Endothelial cell of umbilical vein (primary cell): ENCODE results near the gene APP.

Source experiments
- CTCF ChIP-seq, 2 donors: IDR thresholded peaks; 1 replicate in 1 of 2; 2 replicates in 1 of 2; pipeline ENCODE4 v1.5.1; 2011; ENCODE audit warnings: low read length in 2 of 2, mild to moderate bottlenecking in 2 of 2, moderate library complexity in 2 of 2, control low read depth in 1 of 2, inconsistent platforms in 1 of 2, low read depth in 1 of 2; ENCODE audit not compliant: insufficient read depth in 1 of 2; ENCODE audit errors: extremely low read depth in 1 of 2
- EZH2 ChIP-seq: IDR thresholded peaks from 2 replicates; pipeline ENCODE4 v1.6.1; 2012; ENCODE audit warnings: borderline replicate concordance, low read depth, mild to moderate bottlenecking, moderate library complexity, low read length, inconsistent platforms; ENCODE audit not compliant: severe bottlenecking
- FOS ChIP-seq: IDR thresholded peaks from 2 replicates; pipeline ENCODE4 v1.6.1; 2011; ENCODE audit warnings: mild to moderate bottlenecking, low read length, moderate library complexity, borderline replicate concordance; ENCODE audit not compliant: insufficient read depth
- POLR2A ChIP-seq: IDR thresholded peaks from 2 replicates; pipeline ENCODE4 v1.6.1; 2012; ENCODE audit warnings: low read depth, mild to moderate bottlenecking, control low read depth, low read length

- no peak for TF ChIP-seq POLR2A
- no peak for TF ChIP-seq EZH2
- no peak for TF ChIP-seq CTCF (IDR thresholded peaks at IDR 0.05; ENCODE audit: extremely low read depth in 1 of 2, insufficient read depth in 1 of 2, low read depth in 1 of 2, low read length in 2 of 2)
- TF ChIP-seq FOS, result no peak
These were observed 71.7 kb downstream of the APP start for GRCh38 chr21:26098772-26099397.
